ENCODE data around the gene HES4. TPM values are rescaled to one million over a fixed set of nuclear protein-coding genes. Genes with fewer than 3 reads are reported as not detected.
"Not testable (repeated sequence)": the region's sequence is repeated elsewhere in the genome, so short reads cannot be mapped to it uniquely, and the experiment has no call there.

The HES4 gene
- total RNA-seq, 1 donor from 2014 or later, result 45.8 TPM

GRCh38 chr1:1019122-1019999 lies 19.5 kb upstream of the HES4 start:
- DNase-seq (ENCODE audit: low read depth), result peak; percentile 84

- DNase-seq (ENCODE audit: low read depth), result not testable (repeated sequence)
Measured at GRCh38 chr1:1018321-1018685, 18.4 kb upstream of the HES4 start.

- DNase-seq (ENCODE audit: low read depth), result not testable (repeated sequence)
Measured at GRCh38 chr1:1017397-1018320, 17.8 kb upstream of the HES4 start.

GRCh38 chr1:1014799-1015681 lies 15.1 kb upstream of the HES4 start:
- DNase-seq (ENCODE audit: low read depth), result no peak

GRCh38 chr1:1013922-1014648 lies 14.2 kb upstream of the HES4 start:
- no peak for DNase-seq (ENCODE audit: low read depth)

- peak; percentile 90 for DNase-seq (ENCODE audit: low read depth)
Measured at GRCh38 chr1:1013105-1013921, 13.4 kb upstream of the HES4 start, which contains the start of gene ISG15. Gene ISG15 (plus strand): TSS chr1:1013497. CDS start chr1:1013574, 77 bp downstream.

- DNase-seq (ENCODE audit: low read depth), result not testable (repeated sequence)
Measured at GRCh38 chr1:1012736-1013104, 12.8 kb upstream of the HES4 start.

- DNase-seq (ENCODE audit: low read depth), result no peak
Measured at GRCh38 chr1:1011396-1011949, 11.6 kb upstream of the HES4 start.

GRCh38 chr1:1010131-1010530 lies 10.2 kb upstream of the HES4 start:
- not testable (repeated sequence) for DNase-seq (ENCODE audit: low read depth)

- DNase-seq (ENCODE audit: low read depth), result no peak
Measured at GRCh38 chr1:1006305-1007159, 6.6 kb upstream of the HES4 start.

GRCh38 chr1:1005774-1006304 lies 5.9 kb upstream of the HES4 start:
- DNase-seq (ENCODE audit: low read depth), result no peak

GRCh38 chr1:1004780-1005697 lies 5.1 kb upstream of the HES4 start:
- DNase-seq (ENCODE audit: low read depth), result peak; percentile 95

GRCh38 chr1:1004420-1004779 lies 4.5 kb upstream of the HES4 start:
- no peak for DNase-seq (ENCODE audit: low read depth)

- DNase-seq (ENCODE audit: low read depth), result no peak
Measured at GRCh38 chr1:1003618-1004419, 3.9 kb upstream of the HES4 start.

GRCh38 chr1:1001057-1001783 lies 1.3 kb upstream of the HES4 start:
- DNase-seq (ENCODE audit: low read depth), result no peak

Measured in myocyte (in vitro differentiated cells).